Urinary bladder (tissue), 4 donors: ENCODE measurements around the gene MBD3L3. TPM values are rescaled to one million over a fixed set of nuclear protein-coding genes. Genes with fewer than 3 reads are reported as not detected.
"Not testable (repeated sequence)": the region's sequence is repeated elsewhere in the genome, so short reads cannot be mapped to it uniquely, and the experiment has no call there.

Source experiments
- DNase-seq: peaks from one replicate; pipeline ENCODE4 v3.0.0-alpha.2; 2015; ENCODE audit errors: extremely low spot score
- H3K27ac ChIP-seq: one replicate; pipeline ENCODE4 v1.5.1; 2013; ENCODE audit warnings: low read depth, mild to moderate bottlenecking, moderate library complexity
- H3K36me3 ChIP-seq: one replicate; pipeline ENCODE4 v1.6.1; 2013; ENCODE audit warnings: mild to moderate bottlenecking, moderate library complexity; ENCODE audit not compliant: insufficient read depth
- H3K4me1 ChIP-seq: one replicate; pipeline ENCODE4 v1.6.1; 2013; ENCODE audit warnings: mild to moderate bottlenecking, moderate library complexity; ENCODE audit not compliant: insufficient read depth
- H3K4me3 ChIP-seq: one replicate; pipeline ENCODE4 v1.5.1; 2013; ENCODE audit warnings: low read depth, low read length
- WGBS: extraction: QIAGEN DNeasy Blood & Tissue Kit; methylation state at CpG from one replicate; pipeline ENCODE4 v1.1.7; 2013; 5-methylcytosine and 5-hydroxymethylcytosine counted together
- polyA plus RNA-seq: library from polyadenylated mRNA; stranded (reverse); fragments of 200-250 nt; gene quantifications from one replicate; pipeline ENCODE4 v1.2.3, GENCODE V29; 2013
- total RNA-seq: library from RNA; depleted of rRNA; stranded (reverse); fragments of >200 nt; gene quantifications from one replicate; pipeline ENCODE4 v1.2.3, GENCODE V29; 2014
- donor health status: healthy with polysubstance abuse.
- donor health status: healthy.

MBD3L3 gene
- total and polyA plus RNA-seq, 2 donors, result not detected

GRCh38 chr19:7072541-7072940, 14.1 kb upstream of the MBD3L3 start:
- H3K4me1 ChIP-seq, result no peaks in the 10 kb centered on the region
- WGBS, result 93% methylated on average over 6 of the region's 6 CpGs
- DNase-seq, result no peak
- H3K4me3 ChIP-seq, result no peak overlapping the region
- no peak overlapping the region for H3K27ac ChIP-seq
- H3K36me3 ChIP-seq, result peaks cover 35% of the 10 kb centered on the region

- Histone ChIP-seq H3K27ac (peak overlapping the region; percentile 15), H3K4me3 (peak overlapping the region; percentile 97), H3K4me1 (no peaks in the 10 kb centered on the region), H3K36me3 (peaks cover 16% of the 10 kb centered on the region)
- no peak for DNase-seq
- WGBS, result under 1% methylated on average over 12 of the region's 12 CpGs
Observed at GRCh38 chr19:7069904-7070226, 11.4 kb upstream of the MBD3L3 start.

GRCh38 chr19:7069042-7069903, 10.8 kb upstream of the MBD3L3 start, which contains the start of gene ZNF557:
Gene ZNF557 (plus strand): TSS chr19:7069703. CDS start chr19:7075075, 5,372 bp downstream.
- peaks cover 12% of the 10 kb centered on the region for H3K36me3 ChIP-seq
- WGBS, result under 1% methylated on average over 56 of the region's 56 CpGs
- no peaks in the 10 kb centered on the region for H3K4me1 ChIP-seq
- H3K27ac ChIP-seq, result peak within 1 kb of the TSS; percentile 15
- peak; percentile 92 for DNase-seq
- H3K4me3 ChIP-seq, result peak within 1 kb of the TSS; percentile 97

- no peak overlapping the region for H3K27ac ChIP-seq
- no peak overlapping the region for H3K4me3 ChIP-seq
- DNase-seq, result no peak
- H3K4me1 ChIP-seq, result no peaks in the 10 kb centered on the region
- 86% methylated on average over 6 of the region's 6 CpGs for WGBS
- peaks cover 12% of the 10 kb centered on the region for H3K36me3 ChIP-seq
Observed at GRCh38 chr19:7068599-7068998, 10.1 kb upstream of the MBD3L3 start.

GRCh38 chr19:7067716-7068115, 9.2 kb upstream of the MBD3L3 start:
- H3K27ac ChIP-seq, result no peak overlapping the region
- no peak for DNase-seq
- peaks cover 8% of the 10 kb centered on the region for H3K36me3 ChIP-seq
- H3K4me1 ChIP-seq, result no peaks in the 10 kb centered on the region
- no peak overlapping the region for H3K4me3 ChIP-seq
- 89% methylated on average over 2 of the region's 2 CpGs for WGBS

- not testable (repeated sequence) for H3K36me3 ChIP-seq, H3K27ac ChIP-seq, H3K4me3 ChIP-seq, H3K4me1 ChIP-seq, DNase-seq
- WGBS, result 50% methylated on average over 13 of the region's 13 CpGs
Observed at GRCh38 chr19:7067122-7067521, 8.6 kb upstream of the MBD3L3 start.

- Histone ChIP-seq H3K27ac (no peak overlapping the region), H3K4me3 (no peak overlapping the region), H3K36me3 (no peaks in the 10 kb centered on the region), H3K4me1 (no peaks in the 10 kb centered on the region)
- DNase-seq, result no peak
- 92% methylated on average over 9 of the region's 9 CpGs for WGBS
Observed at GRCh38 chr19:7063764-7064418, 5.4 kb upstream of the MBD3L3 start.

- Histone ChIP-seq H3K4me3 (no peak overlapping the region), H3K36me3 (no peaks in the 10 kb centered on the region), H3K27ac (no peak overlapping the region), H3K4me1 (no peaks in the 10 kb centered on the region)
- DNase-seq, result no peak
- WGBS, result 81% methylated on average over 4 of the region's 4 CpGs
Observed at GRCh38 chr19:7063339-7063738, 4.9 kb upstream of the MBD3L3 start.

- not testable (repeated sequence) for H3K4me3 ChIP-seq, DNase-seq, H3K4me1 ChIP-seq, H3K36me3 ChIP-seq, H3K27ac ChIP-seq
- WGBS, result 57% methylated on average over 1 of the region's 2 CpGs
Observed at GRCh38 chr19:7059977-7060376, 1.5 kb upstream of the MBD3L3 start.

- H3K36me3 ChIP-seq, DNase-seq, H3K4me1 ChIP-seq, H3K27ac ChIP-seq, H3K4me3 ChIP-seq: not testable (repeated sequence)
- 87% methylated on average over 8 of the region's 16 CpGs for WGBS
Observed at GRCh38 chr19:7056371-7056770, 2.1 kb downstream of the MBD3L3 start.

GRCh38 chr19:7055679-7056078, 2.8 kb downstream of the MBD3L3 start:
- H3K27ac ChIP-seq, H3K36me3 ChIP-seq, H3K4me3 ChIP-seq, DNase-seq, H3K4me1 ChIP-seq: not testable (repeated sequence)
- 92% methylated on average over 12 of the region's 14 CpGs for WGBS

- H3K36me3 ChIP-seq, H3K4me1 ChIP-seq, DNase-seq, H3K27ac ChIP-seq, H3K4me3 ChIP-seq: not testable (repeated sequence)
- WGBS, result 97% methylated on average over 12 of the region's 14 CpGs
Observed at GRCh38 chr19:7054635-7055368, 3.7 kb downstream of the MBD3L3 start.

- not testable (repeated sequence) for H3K27ac ChIP-seq, H3K4me3 ChIP-seq, H3K36me3 ChIP-seq, DNase-seq, H3K4me1 ChIP-seq
- 86% methylated on average over 7 of the region's 7 CpGs for WGBS
Observed at GRCh38 chr19:7052896-7053295, 5.6 kb downstream of the MBD3L3 start.

GRCh38 chr19:7051421-7051820, 7.1 kb downstream of the MBD3L3 start:
- not testable (repeated sequence) for H3K36me3 ChIP-seq, H3K4me1 ChIP-seq, H3K27ac ChIP-seq, H3K4me3 ChIP-seq, DNase-seq
- WGBS, result 94% methylated on average over 2 of the region's 5 CpGs
